G401 (cell line): Measurements from ENCODE around the gene DNAI2. TPM values are rescaled to one million over a fixed set of nuclear protein-coding genes. Genes with fewer than 3 reads are reported as not detected.
"Not testable (repeated sequence)": the region's sequence is repeated elsewhere in the genome, so short reads cannot be mapped to it uniquely, and the experiment has no call there.

Experiments
- DNase-seq: peaks from one replicate; pipeline ENCODE4 v3.0.0-alpha.2; 2015; ENCODE audit warnings: low spot score
- in situ Hi-C: cut with HindIII; loops from 2 replicates; pipeline ENCODE4 v1.10.0; 2016; ENCODE audit warnings: low sequenced_read_pairs, mixed read lengths
- total RNA-seq: library from RNA; depleted of rRNA; stranded (reverse); fragments of >200 nt; shearing (Covaris generic); gene quantifications from 2 replicates; pipeline ENCODE4 v1.2.3, GENCODE V29; 2014

The DNAI2 gene
- total RNA-seq, 1 experiment from 2014 or later, result not detected

DNA sequence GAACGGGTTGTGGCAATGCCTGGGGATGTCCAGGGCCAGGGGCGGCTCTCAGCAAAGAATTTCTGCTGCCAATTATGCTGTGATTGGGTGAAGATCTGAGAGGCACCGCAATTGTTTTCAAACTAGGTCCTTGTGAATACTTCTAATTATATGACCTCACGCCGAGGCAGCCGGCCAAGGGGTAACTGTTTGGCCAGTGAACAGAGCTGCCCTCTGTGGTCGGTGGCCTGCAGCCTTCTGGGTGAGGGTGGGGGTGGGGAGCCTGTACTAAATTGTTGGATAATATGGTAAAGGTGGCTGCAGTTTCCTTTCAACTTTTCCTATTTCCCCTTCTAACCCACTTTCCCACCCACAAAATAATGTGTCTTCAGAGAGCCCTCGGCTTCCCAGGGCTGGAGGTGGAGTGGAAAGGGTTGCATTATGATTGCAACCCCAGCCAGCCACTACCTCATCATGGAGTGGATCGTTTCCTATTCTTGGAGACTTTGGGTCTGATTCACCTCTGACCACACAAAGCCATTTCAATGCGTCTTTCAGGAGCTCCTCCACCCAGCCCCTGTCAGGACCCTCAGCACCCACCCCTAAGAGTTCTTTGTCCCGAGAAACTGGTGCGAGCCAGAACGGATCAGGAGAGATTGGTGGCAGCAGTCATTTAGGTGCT is 2.0 kb upstream of the DNAI2 start:
- DNase-seq, result no peak
- in situ Hi-C loops, result no loop called here

DNA sequence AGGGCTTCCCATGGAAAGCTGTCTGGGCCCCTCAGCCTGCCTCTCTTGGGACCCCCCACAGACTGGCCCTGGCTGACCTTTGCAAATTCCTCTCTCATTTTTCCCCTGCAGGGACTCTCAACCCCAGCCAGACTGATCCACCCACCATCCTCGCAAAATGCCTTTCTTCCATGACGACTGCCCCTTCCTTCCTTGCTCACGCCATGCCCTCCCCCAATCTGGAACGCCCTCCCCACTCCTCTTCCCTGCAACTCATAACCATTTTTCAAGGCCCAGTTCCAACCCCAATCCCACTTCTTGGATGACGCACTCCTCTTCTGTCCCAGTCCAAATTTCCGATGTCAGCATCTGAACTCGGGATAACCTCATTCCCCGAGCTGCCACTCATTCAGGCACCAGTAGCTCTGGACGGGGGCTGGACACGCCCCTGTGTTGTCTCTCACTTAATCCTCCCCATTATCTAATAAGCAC is 1.3 kb upstream of the DNAI2 start:
- no peak for DNase-seq
- in situ Hi-C loops, result no loop called here

GRCh38 chr17:74274709-74275340 is 791 bp downstream of the DNAI2 start:
- DNase-seq, result no peak
- in situ Hi-C loops, result no loop called here

DNA sequence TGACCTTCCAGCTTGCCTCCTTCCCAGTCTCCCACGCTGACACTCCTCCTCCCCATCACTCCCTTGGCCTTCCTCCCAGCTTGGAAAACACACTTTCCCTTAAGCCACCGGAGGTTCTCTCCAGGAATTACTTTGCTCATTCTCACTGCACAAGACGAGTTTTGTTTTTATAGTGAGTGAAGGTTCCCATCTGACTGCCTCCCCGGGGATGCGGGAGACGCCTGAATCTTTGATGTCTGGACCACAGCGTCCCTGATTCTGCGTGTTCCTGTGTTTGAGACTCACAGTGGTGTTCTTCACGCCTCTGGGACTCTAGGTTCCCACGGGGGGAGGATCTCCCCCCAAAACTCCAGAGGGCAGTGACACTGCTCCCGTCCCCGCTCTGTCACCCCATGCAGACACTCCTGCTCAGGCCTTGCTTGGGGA is 2.0 kb downstream of the DNAI2 start:
- no peak for DNase-seq
- in situ Hi-C loops, result no loop called here

GRCh38 chr17:74276541-74277009 is 2.5 kb downstream of the DNAI2 start:
- in situ Hi-C loops, result no loop called here

GRCh38 chr17:74277935-74278334 is 3.9 kb downstream of the DNAI2 start:
- in situ Hi-C loops, result no loop called here
- no peak for DNase-seq

More at GRCh38 chr17:74276541-74277009, 2.5 kb downstream of the DNAI2 start:
- peak; percentile 34 for DNase-seq

DNA sequence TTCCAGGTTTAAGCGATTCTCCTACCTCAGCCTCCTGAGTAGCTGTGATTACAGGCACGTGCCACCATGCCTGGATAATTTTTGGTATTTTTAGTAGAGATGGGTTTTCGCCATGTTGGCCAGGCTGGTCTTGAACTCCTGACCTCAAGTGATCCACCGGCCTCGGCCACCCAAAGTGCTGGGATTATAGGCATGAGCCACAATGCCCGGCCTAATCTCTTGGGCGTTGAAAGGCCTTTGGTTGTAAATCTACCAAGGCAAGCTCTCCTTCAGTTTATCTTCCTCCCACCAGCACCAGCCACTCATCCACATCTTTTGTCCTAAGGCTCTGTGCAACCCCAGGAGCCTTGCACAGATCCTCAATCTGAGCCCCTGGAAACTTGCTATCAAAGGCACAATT is 5.6 kb downstream of the DNAI2 start:
- in situ Hi-C loops, DNase-seq: not testable (repeated sequence)

DNA sequence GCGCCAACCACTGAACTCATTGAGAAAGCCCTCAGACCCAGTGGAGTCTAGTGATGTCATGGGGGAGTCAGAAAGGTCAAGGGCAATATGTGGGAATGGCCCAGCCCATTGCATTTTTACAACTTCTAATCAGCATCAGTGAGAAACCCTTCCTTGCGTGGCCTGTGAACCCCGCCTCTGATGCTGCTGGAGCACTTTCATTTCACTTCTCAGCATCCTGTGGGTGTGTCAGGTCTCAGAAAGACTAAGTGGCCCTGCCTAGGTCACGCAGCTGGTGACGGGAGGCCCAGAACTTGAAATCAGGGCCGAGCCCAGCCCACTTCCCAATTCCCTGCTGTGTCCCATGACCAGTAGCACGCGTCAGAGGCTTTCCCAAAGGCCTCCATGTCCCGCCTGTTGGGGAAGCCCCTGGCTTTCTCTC is 6.1 kb downstream of the DNAI2 start:
- no peak for DNase-seq
- in situ Hi-C loops, result no loop called here

DNA sequence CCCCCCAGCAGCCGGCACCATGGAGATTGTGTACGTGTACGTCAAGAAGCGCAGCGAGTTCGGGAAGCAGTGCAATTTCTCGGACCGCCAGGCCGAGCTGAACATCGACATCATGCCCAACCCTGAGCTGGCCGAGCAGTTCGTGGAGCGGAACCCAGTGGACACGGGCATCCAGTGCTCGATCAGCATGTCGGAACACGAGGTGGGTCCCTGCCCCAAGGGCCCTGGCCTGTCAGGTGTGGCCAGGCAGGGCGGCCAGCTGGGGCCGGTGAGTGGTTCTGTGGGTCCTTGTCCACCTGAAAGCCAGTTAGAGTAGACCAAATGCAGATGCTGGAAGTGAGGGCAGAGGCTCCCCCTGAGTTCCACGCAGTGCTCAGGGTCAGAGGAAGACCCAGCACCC is 7.8 kb downstream of the DNAI2 start:
- DNase-seq, result no peak
- in situ Hi-C loops, result no loop called here

GRCh38 chr17:74282274-74282586 is 8.2 kb downstream of the DNAI2 start:
- DNase-seq, in situ Hi-C loops: not testable (repeated sequence)

GRCh38 chr17:74282587-74283370 is 8.7 kb downstream of the DNAI2 start:
- no peak for DNase-seq
- in situ Hi-C loops, result no loop called here

DNA sequence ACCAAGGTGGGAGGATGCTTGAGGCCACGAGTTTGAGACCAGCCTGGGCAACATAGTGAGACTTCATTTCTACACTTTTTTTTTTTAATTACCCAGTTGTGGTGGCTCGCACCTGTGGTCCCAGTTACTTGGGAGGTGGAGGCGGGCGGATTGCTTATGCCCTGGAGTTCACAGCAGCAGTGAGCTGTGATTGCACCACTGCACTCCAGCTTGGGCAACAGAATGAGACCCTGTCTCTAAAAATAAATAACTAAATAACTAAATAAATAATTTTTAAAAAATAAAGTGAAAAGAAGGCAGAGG is 9.3 kb downstream of the DNAI2 start:
- in situ Hi-C loops, result no loop called here
- DNase-seq, result no peak

GRCh38 chr17:74287031-74287602 is 13.1 kb downstream of the DNAI2 start:
- DNase-seq, result no peak
- in situ Hi-C loops, result no loop called here

DNA sequence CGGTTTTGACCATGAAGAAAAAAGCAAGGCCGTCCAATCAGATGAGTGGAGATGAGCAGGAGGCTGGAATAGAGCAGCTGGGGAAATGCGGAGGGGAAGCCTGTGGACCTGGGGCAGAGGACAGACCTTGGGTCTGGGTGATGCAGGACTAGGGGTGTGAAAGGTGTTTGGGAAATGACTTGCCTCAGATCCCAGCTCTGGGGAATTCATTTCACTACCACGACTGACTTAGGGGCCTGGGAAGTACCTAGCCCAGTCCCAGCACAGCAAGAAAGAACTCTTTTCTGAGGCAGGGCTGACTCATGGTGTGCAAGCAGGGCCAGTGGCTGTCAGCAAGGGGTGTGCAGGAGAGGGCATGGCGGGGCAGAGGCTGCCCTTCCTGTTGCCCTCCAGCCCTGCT is 14.8 kb downstream of the DNAI2 start:
- in situ Hi-C loops, result no loop called here
- no peak for DNase-seq

DNA sequence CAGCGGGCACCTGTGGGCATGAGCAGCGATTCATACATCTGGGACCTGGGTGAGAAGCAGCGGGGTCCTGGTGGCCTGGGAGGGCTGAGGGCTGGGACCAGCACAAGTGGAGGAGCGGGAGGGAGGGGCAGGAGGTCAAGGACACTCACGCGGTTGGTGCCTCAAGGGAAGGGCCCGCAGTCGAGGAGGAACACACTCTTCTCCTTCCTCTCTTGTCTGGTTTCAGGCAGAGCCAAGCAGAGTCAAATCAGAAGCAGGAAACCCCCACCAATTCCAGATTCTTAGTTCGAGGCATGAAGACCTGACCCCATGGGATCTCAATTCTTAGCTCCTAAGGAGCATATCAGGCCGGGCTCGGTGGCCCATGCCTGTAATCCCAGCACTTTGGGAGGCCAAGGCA is 15.7 kb downstream of the DNAI2 start:
- in situ Hi-C loops, result loop anchor here (10.0 kb wide), 1 partner anchor 55 kb away; no protein-coding TSS in a partner anchor
- DNase-seq, result no peak

GRCh38 chr17:74290340-74290739 is 16.3 kb downstream of the DNAI2 start:
- DNase-seq, result no peak
- in situ Hi-C loops, result loop anchor here (10.0 kb wide), 1 partner anchor 54 kb away; no protein-coding TSS in a partner anchor

- no peak for DNase-seq
- in situ Hi-C loops, result loop anchor here (10.0 kb wide), 1 partner anchor 52 kb away; no protein-coding TSS in a partner anchor
These were observed 18.5 kb downstream of the DNAI2 start for GRCh38 chr17:74292495-74292894.

- DNase-seq, result no peak
- in situ Hi-C loops, result loop anchor here (10.0 kb wide), 1 partner anchor 49 kb away; no protein-coding TSS in a partner anchor
These were observed 21.9 kb downstream of the DNAI2 start for GRCh38 chr17:74295625-74296547.

- in situ Hi-C loops, result loop anchor here (10.0 kb wide), 1 partner anchor 48 kb away; no protein-coding TSS in a partner anchor
- peak; percentile 77 for DNase-seq
These were observed 22.5 kb downstream of the DNAI2 start for GRCh38 chr17:74296548-74296936.
